ENCODE measurements around the gene SLC1A5.

The SLC1A5 gene

DNA sequence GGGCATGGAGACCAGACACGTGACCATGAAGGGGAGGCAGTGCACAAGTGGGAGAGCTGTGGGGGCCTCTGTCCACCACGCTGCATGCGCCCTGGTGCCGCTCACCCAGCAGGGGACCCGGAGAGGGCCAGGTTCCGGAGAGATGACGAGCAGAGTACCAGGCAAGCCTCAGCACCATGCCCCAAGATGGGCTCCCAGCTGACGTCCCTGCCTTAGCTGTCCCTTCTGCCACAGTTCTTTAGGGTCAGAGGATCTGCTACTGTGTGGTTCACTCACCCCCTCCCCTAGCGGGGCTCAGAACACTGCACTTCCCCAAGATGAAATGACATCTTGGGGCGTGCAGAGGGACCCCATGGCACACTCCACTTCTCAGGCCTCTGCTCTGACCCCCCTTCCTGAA lies 61.8 kb downstream of the SLC1A5 start:
- DNase-seq (ENCODE audit: low read depth in 4 of 4, low spot score in 1 of 4): no peak

GRCh38 chr19:46725859-46726393 lies 62.5 kb downstream of the SLC1A5 start:
- DNase-seq (ENCODE audit: low read depth in 4 of 4, low spot score in 1 of 4): no peak

DNA sequence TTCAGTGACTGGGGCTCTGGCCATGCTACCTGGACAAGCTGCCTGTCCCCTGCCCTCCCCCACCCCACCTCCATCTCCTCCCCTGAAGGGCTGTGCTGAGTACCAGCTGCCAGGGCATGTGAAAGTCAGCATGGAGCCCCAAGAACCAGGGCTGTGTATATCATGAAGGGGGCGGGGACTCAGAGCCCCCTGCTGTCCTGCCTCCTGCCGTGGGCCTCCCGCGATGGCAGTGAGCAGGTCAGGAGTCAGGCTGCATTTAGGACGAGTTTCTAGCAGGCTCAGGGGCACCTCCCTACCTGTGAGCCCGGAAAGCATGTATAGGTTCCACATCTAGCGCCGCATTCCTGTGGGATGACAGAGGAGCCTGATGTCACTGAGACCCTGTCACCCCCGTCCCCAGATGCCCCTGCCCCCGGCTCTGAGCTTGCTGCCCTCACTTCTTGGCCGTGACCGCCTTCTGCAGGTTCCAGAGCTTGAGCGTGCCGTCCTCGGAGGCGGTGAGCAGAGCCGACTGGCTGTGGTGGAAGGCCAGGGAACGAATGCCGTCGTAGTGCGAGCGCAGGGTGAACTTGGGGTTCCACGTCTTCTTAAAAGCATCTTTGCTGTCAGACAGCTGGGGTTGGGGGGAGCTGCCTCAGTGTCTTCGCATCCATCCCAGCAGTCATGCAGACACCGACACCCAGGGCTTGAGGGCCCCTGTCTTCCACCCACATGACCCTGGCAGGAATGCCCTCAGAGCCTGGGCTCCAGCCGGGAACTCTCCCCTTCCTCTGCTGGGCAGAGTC lies 63.2 kb downstream of the SLC1A5 start:
- DNase-seq (ENCODE audit: low read depth in 4 of 4, low spot score in 1 of 4): no peak
